Measurements from ENCODE around the gene LRRC71.

GRCh38 chr1:156892190-156893047 lies 28.0 kb upstream of the LRRC71 start:
- TF ChIP-seq CTCF (IDR thresholded peaks at IDR 0.05), result peak; percentile 37 to 80 (median 72)
- no peak for TF ChIP-seq POLR2A (IDR thresholded peaks at IDR 0.05)

Data from Peyer's patch (tissue), 4 donors.